GM12878 (cell line): ENCODE data around the gene CTIF. TPM values are rescaled to one million over a fixed set of nuclear protein-coding genes. Genes with fewer than 3 reads are reported as not detected.

ENCODE experiments used
- BMI1 ChIP-seq: fragments of 450-650 bp; IDR thresholded peaks from 2 replicates; pipeline ENCODE4 v1.6.1; 2016; ENCODE audit warnings: mild to moderate bottlenecking, moderate library complexity, borderline replicate concordance
- BRCA1 ChIP-seq: IDR thresholded peaks from 2 replicates; pipeline ENCODE4 v1.6.1; 2011; ENCODE audit warnings: low read depth, low read length, improper control_type of control experiment
- CBFB ChIP-seq: IDR thresholded peaks from 2 replicates; pipeline ENCODE4 v1.6.1; 2016; ENCODE audit warnings: antibody characterized with exemption, low read depth
- CHD4 ChIP-seq: fragments of 200-600 bp; sonication (generic); IDR thresholded peaks from 2 replicates; pipeline ENCODE4 v1.6.1; 2016; ENCODE audit warnings: mild to moderate bottlenecking
- CREM ChIP-seq: IDR thresholded peaks from 2 replicates; pipeline ENCODE4 v1.6.1; 2014; ENCODE audit warnings: antibody characterized with exemption, low read depth
- DPF2 ChIP-seq: fragments of 450-650 bp; IDR thresholded peaks from 2 replicates; pipeline ENCODE4 v1.6.1; 2017; ENCODE audit warnings: mild to moderate bottlenecking
- HDAC2 ChIP-seq: fragments of 200-600 bp; sonication (generic); IDR thresholded peaks from 2 replicates; pipeline ENCODE4 v1.6.1; 2017
- IKZF1 ChIP-seq: fragments of 450-650 bp; conservative IDR thresholded peaks from 2 replicates; pipeline ENCODE4 v1.6.1; 2017; ENCODE audit warnings: antibody characterized with exemption, mild to moderate bottlenecking
- IKZF2 ChIP-seq, 2 experiments: fragments of 450-650 bp; IDR thresholded peaks; 2 replicates each; pipeline ENCODE4 v1.6.1; 2017; ENCODE audit warnings: mild to moderate bottlenecking in 2 of 2, moderate library complexity in 2 of 2
- KDM1A ChIP-seq: fragments of 200-600 bp; sonication (generic); IDR thresholded peaks from 2 replicates; pipeline ENCODE4 v1.6.1; 2016; ENCODE audit warnings: borderline replicate concordance
- MYB ChIP-seq: fragments of 150-350 bp; IDR thresholded peaks from 2 replicates; pipeline ENCODE4 v1.6.1; 2014; ENCODE audit warnings: mild to moderate bottlenecking, low read depth, low read length, borderline replicate concordance
- NBN ChIP-seq: fragments of 450-650 bp; IDR thresholded peaks from 2 replicates; pipeline ENCODE4 v1.6.1; 2016
- PAX5 ChIP-seq: IDR thresholded peaks from 2 replicates; pipeline ENCODE4 v1.6.1; 2011; ENCODE audit warnings: low read depth, low read length, borderline replicate concordance
- POLR2AphosphoS5 ChIP-seq: IDR thresholded peaks from 2 replicates; pipeline ENCODE4 v1.6.1; 2011; ENCODE audit warnings: mild to moderate bottlenecking, low read length, inconsistent platforms
- RUNX3 ChIP-seq: IDR thresholded peaks from 2 replicates; pipeline ENCODE4 v1.6.1; 2012; ENCODE audit warnings: low read length, inconsistent platforms
- polyA plus RNA-seq, 11 experiments: library from polyadenylated mRNA; depleted of rRNA in 4 of 11; unstranded in 6 of 11; stranded (reverse) in 5 of 11; fragments of >200 nt; fragmentation: Nextera tagmentation in 4 of 11; fragmentation: Illumina TruSeq in 1 of 11; extraction: Ambion mirVana in 4 of 11; extraction: Trizol in 1 of 11; gene quantifications; 1 replicate in 1 of 11; 2 replicates in 10 of 11; pipeline versions ENCODE4 v1.2.1 to v1.2.3, GENCODE V29; 2011 to 2016; ENCODE audit warnings: inconsistent platforms in 2 of 11, missing spikeins in 2 of 11, low read depth in 1 of 11
- total RNA-seq, 4 experiments: library from RNA; depleted of rRNA in 3 of 4; stranded (reverse); fragments of >200 nt in 3 of 4; fragmentation: Illumina TruSeq in 1 of 4; extraction: Trizol in 1 of 4; gene quantifications; 2 replicates each; pipeline versions ENCODE4 v1.2.1 to v1.2.3, GENCODE V29; 2013 to 2021
- TF ChIP-seq, protein P1 (sequence below): IDR thresholded peaks from 2 replicates; pipeline ENCODE4 v1.6.1; 2012; ENCODE audit warnings: improper control_type of control experiment, low read depth, low read length; ENCODE audit not compliant: insufficient replicate concordance
- TF ChIP-seq, protein P2 (sequence below), 3 experiments: IDR thresholded peaks in 2 of 3; conservative IDR thresholded peaks in 1 of 3; 2 replicates each; pipeline ENCODE4 v1.5.1; 2011; ENCODE audit warnings: low read depth in 3 of 3, low read length in 3 of 3, mild to moderate bottlenecking in 3 of 3, control low read depth in 2 of 3, moderate library complexity in 2 of 3, inconsistent platforms in 1 of 3, mixed read lengths in 1 of 3; ENCODE audit not compliant: control insufficient read depth in 2 of 3, insufficient read depth in 1 of 3; ENCODE audit errors: extremely low read depth in 1 of 3
- TF ChIP-seq, protein P3 (sequence below): fragments of 450-650 bp; formaldehyde crosslinking; IDR thresholded peaks from 2 replicates; pipeline ENCODE4 v1.4.0; 2020; ENCODE audit warnings: mild to moderate bottlenecking, moderate library complexity

The CTIF gene
- total and polyA plus RNA-seq, 10 of the 15 experiments (the other 5 are each of a cell fraction or from before 2014, with no cell fraction given), result 0.06 to 11.6 (median 2.5) TPM

DNA sequence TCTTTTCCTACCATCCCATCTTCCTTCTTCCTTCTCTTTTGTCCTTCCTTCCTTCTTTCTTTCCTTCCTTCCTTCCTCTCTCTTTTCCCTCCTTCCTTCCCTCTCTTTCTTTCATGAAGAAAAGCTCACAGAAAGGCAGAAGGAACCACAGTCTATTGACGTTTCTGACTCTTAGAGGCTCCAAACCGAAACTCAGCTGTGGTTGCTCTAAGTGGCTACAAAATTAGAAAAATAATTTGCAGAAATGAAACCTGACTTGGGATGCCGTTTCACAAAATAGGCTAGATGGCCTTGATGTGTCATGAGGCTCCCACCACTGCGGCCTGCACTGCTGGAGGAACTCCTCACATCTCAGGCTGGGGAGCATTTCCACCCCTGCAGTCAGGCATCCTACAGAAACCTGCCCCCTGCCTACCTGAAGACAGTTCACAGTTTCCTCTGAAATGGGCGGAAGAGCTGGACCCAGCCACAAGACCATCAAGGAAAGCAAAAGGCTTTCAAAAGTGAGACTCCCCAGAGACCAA, 246.3 kb downstream of the CTIF start (continued):
- TF ChIP-seq, protein P1, sequence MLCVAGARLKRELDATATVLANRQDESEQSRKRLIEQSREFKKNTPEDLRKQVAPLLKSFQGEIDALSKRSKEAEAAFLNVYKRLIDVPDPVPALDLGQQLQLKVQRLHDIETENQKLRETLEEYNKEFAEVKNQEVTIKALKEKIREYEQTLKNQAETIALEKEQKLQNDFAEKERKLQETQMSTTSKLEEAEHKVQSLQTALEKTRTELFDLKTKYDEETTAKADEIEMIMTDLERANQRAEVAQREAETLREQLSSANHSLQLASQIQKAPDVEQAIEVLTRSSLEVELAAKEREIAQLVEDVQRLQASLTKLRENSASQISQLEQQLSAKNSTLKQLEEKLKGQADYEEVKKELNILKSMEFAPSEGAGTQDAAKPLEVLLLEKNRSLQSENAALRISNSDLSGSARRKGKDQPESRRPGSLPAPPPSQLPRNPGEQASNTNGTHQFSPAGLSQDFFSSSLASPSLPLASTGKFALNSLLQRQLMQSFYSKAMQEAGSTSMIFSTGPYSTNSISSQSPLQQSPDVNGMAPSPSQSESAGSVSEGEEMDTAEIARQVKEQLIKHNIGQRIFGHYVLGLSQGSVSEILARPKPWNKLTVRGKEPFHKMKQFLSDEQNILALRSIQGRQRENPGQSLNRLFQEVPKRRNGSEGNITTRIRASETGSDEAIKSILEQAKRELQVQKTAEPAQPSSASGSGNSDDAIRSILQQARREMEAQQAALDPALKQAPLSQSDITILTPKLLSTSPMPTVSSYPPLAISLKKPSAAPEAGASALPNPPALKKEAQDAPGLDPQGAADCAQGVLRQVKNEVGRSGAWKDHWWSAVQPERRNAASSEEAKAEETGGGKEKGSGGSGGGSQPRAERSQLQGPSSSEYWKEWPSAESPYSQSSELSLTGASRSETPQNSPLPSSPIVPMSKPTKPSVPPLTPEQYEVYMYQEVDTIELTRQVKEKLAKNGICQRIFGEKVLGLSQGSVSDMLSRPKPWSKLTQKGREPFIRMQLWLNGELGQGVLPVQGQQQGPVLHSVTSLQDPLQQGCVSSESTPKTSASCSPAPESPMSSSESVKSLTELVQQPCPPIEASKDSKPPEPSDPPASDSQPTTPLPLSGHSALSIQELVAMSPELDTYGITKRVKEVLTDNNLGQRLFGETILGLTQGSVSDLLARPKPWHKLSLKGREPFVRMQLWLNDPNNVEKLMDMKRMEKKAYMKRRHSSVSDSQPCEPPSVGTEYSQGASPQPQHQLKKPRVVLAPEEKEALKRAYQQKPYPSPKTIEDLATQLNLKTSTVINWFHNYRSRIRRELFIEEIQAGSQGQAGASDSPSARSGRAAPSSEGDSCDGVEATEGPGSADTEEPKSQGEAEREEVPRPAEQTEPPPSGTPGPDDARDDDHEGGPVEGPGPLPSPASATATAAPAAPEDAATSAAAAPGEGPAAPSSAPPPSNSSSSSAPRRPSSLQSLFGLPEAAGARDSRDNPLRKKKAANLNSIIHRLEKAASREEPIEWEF, result peak; percentile 25
- TF ChIP-seq IKZF2 (IDR thresholded peaks at IDR 0.05) (peak; percentile 100), PAX5 (peak; percentile 79), DPF2 (peak; percentile 95), POLR2AphosphoS5 (no peak), BRCA1 (no peak), KDM1A (no peak), BMI1 (no peak; the same call in 1 of the 2 replicates), CHD4 (no peak), MYB (0 out of 2 replicates have a peak, but pooled peaks have one; percentile 17), HDAC2 (no peak), IKZF1 (peak; percentile 99), CREM (peak; percentile 88), RUNX3 (peak; percentile 97), CBFB (peak; percentile 92), NBN (peak; percentile 98)
- TF ChIP-seq, protein P2, sequence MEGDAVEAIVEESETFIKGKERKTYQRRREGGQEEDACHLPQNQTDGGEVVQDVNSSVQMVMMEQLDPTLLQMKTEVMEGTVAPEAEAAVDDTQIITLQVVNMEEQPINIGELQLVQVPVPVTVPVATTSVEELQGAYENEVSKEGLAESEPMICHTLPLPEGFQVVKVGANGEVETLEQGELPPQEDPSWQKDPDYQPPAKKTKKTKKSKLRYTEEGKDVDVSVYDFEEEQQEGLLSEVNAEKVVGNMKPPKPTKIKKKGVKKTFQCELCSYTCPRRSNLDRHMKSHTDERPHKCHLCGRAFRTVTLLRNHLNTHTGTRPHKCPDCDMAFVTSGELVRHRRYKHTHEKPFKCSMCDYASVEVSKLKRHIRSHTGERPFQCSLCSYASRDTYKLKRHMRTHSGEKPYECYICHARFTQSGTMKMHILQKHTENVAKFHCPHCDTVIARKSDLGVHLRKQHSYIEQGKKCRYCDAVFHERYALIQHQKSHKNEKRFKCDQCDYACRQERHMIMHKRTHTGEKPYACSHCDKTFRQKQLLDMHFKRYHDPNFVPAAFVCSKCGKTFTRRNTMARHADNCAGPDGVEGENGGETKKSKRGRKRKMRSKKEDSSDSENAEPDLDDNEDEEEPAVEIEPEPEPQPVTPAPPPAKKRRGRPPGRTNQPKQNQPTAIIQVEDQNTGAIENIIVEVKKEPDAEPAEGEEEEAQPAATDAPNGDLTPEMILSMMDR (IDR thresholded peaks at IDR 0.05 in 2 of 3, conservative IDR thresholded peaks at IDR 0.05 in 1 of 3; ENCODE audit: control insufficient read depth in 2 of 3, extremely low read depth in 1 of 3, insufficient read depth in 1 of 3, low read depth in 3 of 3, low read length in 3 of 3), result no peak
- TF ChIP-seq, protein P3, sequence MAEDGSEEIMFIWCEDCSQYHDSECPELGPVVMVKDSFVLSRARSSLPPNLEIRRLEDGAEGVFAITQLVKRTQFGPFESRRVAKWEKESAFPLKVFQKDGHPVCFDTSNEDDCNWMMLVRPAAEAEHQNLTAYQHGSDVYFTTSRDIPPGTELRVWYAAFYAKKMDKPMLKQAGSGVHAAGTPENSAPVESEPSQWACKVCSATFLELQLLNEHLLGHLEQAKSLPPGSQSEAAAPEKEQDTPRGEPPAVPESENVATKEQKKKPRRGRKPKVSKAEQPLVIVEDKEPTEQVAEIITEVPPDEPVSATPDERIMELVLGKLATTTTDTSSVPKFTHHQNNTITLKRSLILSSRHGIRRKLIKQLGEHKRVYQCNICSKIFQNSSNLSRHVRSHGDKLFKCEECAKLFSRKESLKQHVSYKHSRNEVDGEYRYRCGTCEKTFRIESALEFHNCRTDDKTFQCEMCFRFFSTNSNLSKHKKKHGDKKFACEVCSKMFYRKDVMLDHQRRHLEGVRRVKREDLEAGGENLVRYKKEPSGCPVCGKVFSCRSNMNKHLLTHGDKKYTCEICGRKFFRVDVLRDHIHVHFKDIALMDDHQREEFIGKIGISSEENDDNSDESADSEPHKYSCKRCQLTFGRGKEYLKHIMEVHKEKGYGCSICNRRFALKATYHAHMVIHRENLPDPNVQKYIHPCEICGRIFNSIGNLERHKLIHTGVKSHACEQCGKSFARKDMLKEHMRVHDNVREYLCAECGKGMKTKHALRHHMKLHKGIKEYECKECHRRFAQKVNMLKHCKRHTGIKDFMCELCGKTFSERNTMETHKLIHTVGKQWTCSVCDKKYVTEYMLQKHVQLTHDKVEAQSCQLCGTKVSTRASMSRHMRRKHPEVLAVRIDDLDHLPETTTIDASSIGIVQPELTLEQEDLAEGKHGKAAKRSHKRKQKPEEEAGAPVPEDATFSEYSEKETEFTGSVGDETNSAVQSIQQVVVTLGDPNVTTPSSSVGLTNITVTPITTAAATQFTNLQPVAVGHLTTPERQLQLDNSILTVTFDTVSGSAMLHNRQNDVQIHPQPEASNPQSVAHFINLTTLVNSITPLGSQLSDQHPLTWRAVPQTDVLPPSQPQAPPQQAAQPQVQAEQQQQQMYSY (CRISPR knock-in tag), result no peak
